ENCODE results near the gene ZNF730. TPM values are rescaled to one million over a fixed set of nuclear protein-coding genes. Genes with fewer than 3 reads are reported as not detected.

Gene ZNF730
- total and polyA plus RNA-seq, 9 of the 15 experiments (the other 6 are each of a cell fraction or from before 2014, with no cell fraction given), result 0.28 to 2.0 (median 0.56) TPM

- ChIA-PET CTCF (ENCODE audit: low intra/inter-chr PET ratio) (no interaction called here), POLR2A (interaction anchor here (0.6 kb wide), 1 partner anchor 290 kb away, joined by 3 read pairs; no protein-coding TSS in a partner anchor)
- H3K36me3 ChIP-seq (ENCODE audit: control insufficient read depth, insufficient read depth, low read length), result no peaks in the 10 kb centered on the region
- no TSS peak for BruUV-seq (replicated peaks)
- no peaks in the 10 kb centered on the region for H3K9me3 ChIP-seq (replicated peaks; ENCODE audit: control insufficient read depth, insufficient read depth, low read depth, low read length)
- ATAC-seq (peak; percentile 84), FAIRE-seq (peak; percentile 46), DNase-seq (ENCODE audit: extremely low read depth in 1 of 4, low spot score in 3 of 4) (peak; percentile 20 to 69 (median 36))
- no peaks in the 10 kb centered on the region for H3K9me1 ChIP-seq (ENCODE audit: control insufficient read depth, insufficient read depth, low read length)
- peak overlapping the region; percentile 18 to 74; a peak in 3 of 4 replicates for H3K9ac ChIP-seq (ENCODE audit: insufficient read depth in 1 of 2, low read depth in 2 of 2, low read length in 2 of 2)
- H3K4me3 ChIP-seq, result peak overlapping the region; percentile 36
- H3K27me3 ChIP-seq (ENCODE audit: control insufficient read depth in 2 of 2, insufficient read depth in 2 of 2, low read length in 2 of 2), result no peaks in the 10 kb centered on the region
- no peaks in the 10 kb centered on the region; a peak in 1 of 5 replicates for H3K4me1 ChIP-seq (replicated peaks in 1 of 2; ENCODE audit: control insufficient read depth in 2 of 2, insufficient read depth in 2 of 2, low read length in 2 of 2)
- no peaks in the 10 kb centered on the region; the same call in 2 of the 3 replicates for H3K79me2 ChIP-seq (ENCODE audit: control insufficient read depth, insufficient read depth, low read length)
- 4% methylated on average over 41 of the region's 48 CpGs for WGBS (ENCODE audit: insufficient coverage, low coverage, missing lambda C conversion rate)
- in situ Hi-C loops (cut with MboI) (no loop called here), intact Hi-C loops (cut with micrococcal nuclease) (no loop called here)
- no peak overlapping the region for H2AFZ ChIP-seq (ENCODE audit: low read depth, low read length)
- H4K20me1 ChIP-seq (replicated peaks; ENCODE audit: control insufficient read depth, insufficient read depth, low read length), result no peaks in the 10 kb centered on the region
- H3K4me2 ChIP-seq (ENCODE audit: insufficient read depth, low read length), result peak overlapping the region; percentile 18; the same call in 1 of the 2 replicates
- H3K27ac ChIP-seq (ENCODE audit: extremely low read depth, low read depth, low read length), result peak overlapping the region; percentile 44; the same call in 1 of the 3 replicates
- TF ChIP-seq ZSCAN32 (CRISPR knock-in tag; IDR thresholded peaks at IDR 0.05), result no peak
- no peak for TF ChIP-seq ZBTB26 (CRISPR knock-in tag; IDR thresholded peaks at IDR 0.05)
- TF ChIP-seq ZNF212 (CRISPR knock-in tag; IDR thresholded peaks at IDR 0.05), result no peak
- peak in 1 of 3 experiments; percentile 41 for TF ChIP-seq YY1 (IDR thresholded peaks at IDR 0.05; ENCODE audit: borderline replicate concordance in 1 of 3, control insufficient read depth in 1 of 3, extremely low read depth in 1 of 3, insufficient read depth in 3 of 3, insufficient read length in 1 of 3, insufficient replicate concordance in 2 of 3, low read depth in 1 of 3, low read length in 2 of 3)
- TF ChIP-seq POLR2G (IDR thresholded peaks at IDR 0.05; ENCODE audit: low read depth, low read length), result peak; percentile 66; the same call in 1 of the 2 replicates
- peak; percentile 84 for TF ChIP-seq ZBTB5 (IDR thresholded peaks at IDR 0.05)
- peak; percentile 65 for TF ChIP-seq RBFOX2 (IDR thresholded peaks at IDR 0.05; ENCODE audit: low read depth, low read length)
- TF ChIP-seq HEY1 (CRISPR knock-in tag; IDR thresholded peaks at IDR 0.05; ENCODE audit: borderline replicate concordance), result no peak
- no peak for TF ChIP-seq NR4A1 (CRISPR knock-in tag; IDR thresholded peaks at IDR 0.05)
- TF ChIP-seq NR4A1 (tag; IDR thresholded peaks at IDR 0.05), result no peak
- TF ChIP-seq E2F6 (IDR thresholded peaks at IDR 0.05; ENCODE audit: borderline replicate concordance in 1 of 2, extremely low read depth in 1 of 2, insufficient read depth in 1 of 2, insufficient read length in 1 of 2, low read depth in 1 of 2, low read length in 1 of 2, poor library complexity in 1 of 2, severe bottlenecking in 1 of 2), result peak in 1 of 2 experiments; percentile 7
- no peak for TF ChIP-seq ZNF76 (CRISPR knock-in tag; IDR thresholded peaks at IDR 0.05; ENCODE audit: borderline replicate concordance)
- no peak for TF ChIP-seq HIVEP1 (CRISPR knock-in tag; IDR thresholded peaks at IDR 0.05)
- TF ChIP-seq ZNF24 (IDR thresholded peaks at IDR 0.05), result no peak
- TF ChIP-seq CC2D1A (IDR thresholded peaks at IDR 0.05), result peak; percentile 87; the same call in 1 of the 2 replicates
Measured at GRCh38 chr19:23075031-23075733, 41.6 kb upstream of the ZNF730 start.
